Right lobe of liver (tissue), 6 donors: ENCODE measurements around the gene NT5DC3. TPM values are rescaled to one million over a fixed set of nuclear protein-coding genes. Genes with fewer than 3 reads are reported as not detected.

Experiments
- ATAC-seq, 4 donors: fragments of 200-7000 bp; cut with Tn5 transposase; one replicate each; pipeline ENCODE4 v1.9.1; 2020; ENCODE audit warnings: mild to moderate bottlenecking in 4 of 4, moderate library complexity in 4 of 4
- DNase-seq, 3 donors: peaks; one replicate each; pipeline ENCODE4 v3.0.0-alpha.2; 2020
- H3K27ac ChIP-seq, 3 donors: fragments of 200-600 bp; one replicate each; pipeline ENCODE4 v1.8.0; 2022
- H3K27me3 ChIP-seq, 2 donors: fragments of 200-600 bp; one replicate each; pipeline ENCODE4 v1.8.0; 2022
- H3K36me3 ChIP-seq, 4 donors: fragments of 200-600 bp; sonication (generic) in 1 of 4; one replicate each; pipeline versions ENCODE4 v1.5.1 to v1.8.0; 2017 to 2022; ENCODE audit warnings: control low read depth in 1 of 4
- H3K4me1 ChIP-seq, 4 donors: fragments of 200-600 bp; sonication (generic) in 1 of 4; one replicate each; pipeline versions ENCODE4 v1.5.1 to v1.8.0; 2017 to 2022; ENCODE audit warnings: control low read depth in 1 of 4
- H3K4me3 ChIP-seq, 3 donors: fragments of 200-600 bp; one replicate each; pipeline ENCODE4 v1.8.0; 2022
- H3K9me3 ChIP-seq, 4 donors: fragments of 200-600 bp; sonication (generic) in 1 of 4; one replicate each; pipeline versions ENCODE4 v1.5.1 to v1.8.0; 2017 to 2022; ENCODE audit warnings: control low read depth in 1 of 4
- CTCF ChIP-seq, 4 donors: fragments of 200-600 bp in 3 of 4; fragments of 450-650 bp in 1 of 4; IDR thresholded peaks; one replicate each; pipeline versions ENCODE4 v1.5.1 to v1.8.0; 2016 to 2022; ENCODE audit warnings: antibody characterized with exemption in 4 of 4, mild to moderate bottlenecking in 2 of 4
- POLR2A ChIP-seq: fragments of 450-650 bp; IDR thresholded peaks from one replicate; pipeline ENCODE4 v1.6.1; 2017; ENCODE audit warnings: antibody characterized with exemption, mild to moderate bottlenecking
- WGBS: methylation state at CpG from one replicate; pipeline ENCODE4 v1.1.6; 2018; ENCODE audit warnings: low coverage, low lambda C conversion rate; ENCODE audit not compliant: insufficient coverage; ENCODE audit errors: missing lambda C conversion rate; 5-methylcytosine and 5-hydroxymethylcytosine counted together
- intact Hi-C, 2 donors: fragments of 100-400 bp; cut with DNase I; formaldehyde crosslinking; loops; one replicate each; pipeline versions ENCODE4 v1.11.2 to v1.14.1; 2022
- total RNA-seq, 6 experiments: library from RNA; depleted of rRNA in 2 of 6; stranded (reverse); fragments of >200 nt in 2 of 6; fragmentation: NEBNext Ultra II Directional in 3 of 6; extraction: Animal tissue kit (Norgen Biotek cat#: 25700) in 3 of 6; gene quantifications; one replicate each; pipeline versions ENCODE4 v1.1.0 to v1.2.4, GENCODE V29; 2016 to 2023
- donor health status: DM: no; HTN: yes; CAD: no.
- donor health status: DM: no; HTN: no; CAD: no.
- donor health status: DM: no; HTN: no; CAD: no.
- donor health status: DM: no; HTN: yes; CAD: no.
- donor health status: DM: no; HTN: yes; CAD: no.

Gene NT5DC3
- total RNA-seq, 6 experiments from 2014 or later: 3.3 to 10.2 (median 6.6) TPM

- no peaks in the 10 kb centered on the region for H3K27me3 ChIP-seq
- DNase-seq: no peak
- H3K9me3 ChIP-seq: no peaks in the 10 kb centered on the region
- peaks cover 0 to 19% (median 8%) of the 10 kb centered on the region in 4 donors for H3K4me1 ChIP-seq
- H3K27ac ChIP-seq: peak overlapping the region in 1 of 3 donors; percentile 25
- no peak overlapping the region for H3K4me3 ChIP-seq
- ATAC-seq: peak; percentile 29 to 70 (median 44)
- H3K36me3 ChIP-seq: no peaks in the 10 kb centered on the region
- intact Hi-C loops: no loop called here
- WGBS: 28% methylated on average over 4 of the region's 4 CpGs
- no peak for TF ChIP-seq CTCF (IDR thresholded peaks at IDR 0.05)
- no peak for TF ChIP-seq POLR2A
Measured at GRCh38 chr12:103785243-103786031, 55.6 kb downstream of the NT5DC3 start.

DNA sequence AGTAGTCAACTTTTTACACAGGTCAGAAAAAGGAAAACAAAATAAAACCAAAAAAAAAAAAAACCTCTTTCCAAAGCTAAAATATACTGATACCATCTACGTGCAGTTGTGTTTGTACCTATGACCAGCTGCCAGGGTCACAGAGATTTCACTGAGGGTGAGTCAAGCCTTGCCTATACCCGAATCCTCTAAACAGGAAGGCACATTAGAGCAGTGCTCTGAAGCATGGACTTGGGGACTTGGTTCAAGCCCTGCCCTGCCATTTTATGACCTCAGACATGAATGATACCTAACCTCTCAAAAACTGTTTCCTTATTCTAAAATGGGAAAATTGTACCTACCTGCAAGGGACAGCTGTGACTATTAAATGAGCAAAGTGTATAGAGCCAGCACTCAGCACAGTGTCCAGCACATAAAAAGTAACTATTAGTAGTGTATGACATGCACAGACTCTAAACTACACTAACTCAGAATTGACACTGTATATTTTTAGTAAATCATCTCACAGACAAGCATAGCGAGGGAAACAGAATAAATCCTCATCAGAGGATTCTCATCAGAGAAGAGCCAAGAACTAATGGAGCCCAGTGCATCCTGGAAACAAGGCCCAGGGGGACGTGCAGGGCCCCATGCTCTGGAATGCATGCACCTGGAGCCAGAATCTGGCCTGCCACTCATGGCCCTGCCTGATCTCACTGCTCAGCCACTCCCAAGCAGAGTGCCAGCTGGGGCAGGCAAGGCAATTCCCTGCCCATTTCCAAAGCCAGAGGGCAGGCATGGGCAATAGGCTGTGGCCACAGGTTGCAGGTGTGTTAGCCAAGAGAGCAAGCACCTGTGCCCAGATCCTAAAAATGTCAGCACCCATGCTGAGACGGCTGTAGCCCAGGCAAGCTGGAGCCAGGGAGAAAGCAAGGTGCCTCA lies 57.0 kb downstream of the NT5DC3 start:
- H3K36me3 ChIP-seq: peaks cover 0 to 7% (median 0%) of the 10 kb centered on the region in 4 donors
- no peaks in the 10 kb centered on the region for H3K27me3 ChIP-seq
- ATAC-seq (peak; percentile 76 to 97 (median 84)), DNase-seq (peak; percentile 35 to 87 (median 81))
- H3K4me1 ChIP-seq: peaks cover 0 to 19% (median 8%) of the 10 kb centered on the region in 4 donors
- H3K27ac ChIP-seq: peak overlapping the region in 1 of 3 donors; percentile 25
- TF ChIP-seq CTCF (IDR thresholded peaks at IDR 0.05): peak; percentile 23 to 66 (median 30)
- no peak for TF ChIP-seq POLR2A
- intact Hi-C loops: no loop called here
- 47% methylated on average over 4 of the region's 5 CpGs for WGBS
- no peaks in the 10 kb centered on the region for H3K9me3 ChIP-seq
- no peak overlapping the region for H3K4me3 ChIP-seq

DNA sequence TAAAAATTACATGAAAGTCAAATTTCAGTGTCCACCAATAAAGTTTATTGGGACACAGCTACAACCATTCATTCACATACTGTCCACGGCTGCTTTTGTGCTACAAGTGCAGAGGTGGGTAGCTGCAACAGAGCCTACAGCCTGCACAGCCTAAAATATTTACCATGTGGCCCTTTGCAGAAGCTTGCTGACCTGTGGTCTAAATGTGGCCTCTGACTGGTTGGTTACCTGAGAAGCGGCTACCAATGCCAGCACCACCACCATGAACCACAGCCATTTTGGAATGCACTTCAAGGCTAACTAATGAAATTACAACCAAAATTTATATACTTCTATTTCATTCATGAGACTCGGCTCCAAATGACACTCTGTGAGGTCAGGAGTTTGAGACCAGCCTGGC lies 58.6 kb downstream of the NT5DC3 start:
- intact Hi-C loops: no loop called here
- DNase-seq (no peak), ATAC-seq (no peak)
- Histone ChIP-seq H3K36me3 (peaks cover 0 to 10% (median 0%) of the 10 kb centered on the region in 4 donors), H3K27me3 (no peaks in the 10 kb centered on the region), H3K4me3 (no peak overlapping the region), H3K27ac (no peak overlapping the region), H3K9me3 (no peaks in the 10 kb centered on the region), H3K4me1 (peaks cover 0 to 19% (median 8%) of the 10 kb centered on the region in 4 donors)
- 88% methylated on average over 2 of the region's 3 CpGs for WGBS
- no peak for TF ChIP-seq CTCF (IDR thresholded peaks at IDR 0.05)
- no peak for TF ChIP-seq POLR2A

DNA sequence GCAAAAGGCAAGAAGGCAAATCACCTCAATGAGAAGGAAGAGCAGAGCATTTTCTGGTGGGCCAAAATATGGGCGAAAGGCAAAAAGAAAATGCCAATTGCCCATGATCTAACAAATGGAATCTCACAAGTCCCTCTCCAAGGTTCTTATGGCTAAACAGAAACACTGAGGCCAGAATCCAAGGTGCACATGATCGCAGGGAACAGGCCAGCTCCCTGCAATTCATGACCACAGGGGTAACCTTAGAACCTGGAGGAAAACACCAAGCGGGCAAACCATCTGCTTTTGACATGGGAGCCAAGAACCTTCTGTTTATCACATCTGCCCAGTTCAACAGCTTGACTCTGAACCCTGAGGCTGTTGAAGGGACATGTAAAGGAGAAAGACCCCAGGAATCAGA lies 60.0 kb downstream of the NT5DC3 start:
- Histone ChIP-seq H3K4me1 (peaks cover 0 to 19% (median 6%) of the 10 kb centered on the region in 4 donors), H3K27ac (no peak overlapping the region), H3K36me3 (peaks cover 0 to 18% (median 0%) of the 10 kb centered on the region in 4 donors), H3K27me3 (no peaks in the 10 kb centered on the region), H3K9me3 (no peaks in the 10 kb centered on the region), H3K4me3 (no peak overlapping the region)
- intact Hi-C loops: no loop called here
- 93% methylated on average over 3 of the region's 3 CpGs for WGBS
- DNase-seq (no peak), ATAC-seq (no peak)
- TF ChIP-seq CTCF (IDR thresholded peaks at IDR 0.05): no peak
- no peak for TF ChIP-seq POLR2A
